Right lobe of liver (tissue), 6 donors: ENCODE results near the gene SKA1. TPM values are rescaled to one million over a fixed set of nuclear protein-coding genes. Genes with fewer than 3 reads are reported as not detected.

Experiments used
- ATAC-seq, 4 donors: fragments of 200-7000 bp; cut with Tn5 transposase; one replicate each; pipeline ENCODE4 v1.9.1; 2020; ENCODE audit warnings: mild to moderate bottlenecking in 4 of 4, moderate library complexity in 4 of 4
- DNase-seq, 3 donors: peaks; one replicate each; pipeline ENCODE4 v3.0.0-alpha.2; 2020
- H3K27ac ChIP-seq, 3 donors: fragments of 200-600 bp; one replicate each; pipeline ENCODE4 v1.8.0; 2022
- H3K27me3 ChIP-seq, 2 donors: fragments of 200-600 bp; one replicate each; pipeline ENCODE4 v1.8.0; 2022
- H3K36me3 ChIP-seq, 4 donors: fragments of 200-600 bp; sonication (generic) in 1 of 4; one replicate each; pipeline versions ENCODE4 v1.5.1 to v1.8.0; 2017 to 2022; ENCODE audit warnings: control low read depth in 1 of 4
- H3K4me1 ChIP-seq, 4 donors: fragments of 200-600 bp; sonication (generic) in 1 of 4; one replicate each; pipeline versions ENCODE4 v1.5.1 to v1.8.0; 2017 to 2022; ENCODE audit warnings: control low read depth in 1 of 4
- H3K4me3 ChIP-seq, 3 donors: fragments of 200-600 bp; one replicate each; pipeline ENCODE4 v1.8.0; 2022
- H3K9me3 ChIP-seq, 4 donors: fragments of 200-600 bp; sonication (generic) in 1 of 4; one replicate each; pipeline versions ENCODE4 v1.5.1 to v1.8.0; 2017 to 2022; ENCODE audit warnings: control low read depth in 1 of 4
- POLR2A ChIP-seq: fragments of 450-650 bp; IDR thresholded peaks from one replicate; pipeline ENCODE4 v1.6.1; 2017; ENCODE audit warnings: antibody characterized with exemption, mild to moderate bottlenecking
- WGBS: methylation state at CpG from one replicate; pipeline ENCODE4 v1.1.6; 2018; ENCODE audit warnings: low coverage, low lambda C conversion rate; ENCODE audit not compliant: insufficient coverage; ENCODE audit errors: missing lambda C conversion rate; 5-methylcytosine and 5-hydroxymethylcytosine counted together
- intact Hi-C, 2 donors: fragments of 100-400 bp; cut with DNase I; formaldehyde crosslinking; loops; one replicate each; pipeline versions ENCODE4 v1.11.2 to v1.14.1; 2022
- total RNA-seq, 6 experiments: library from RNA; depleted of rRNA in 2 of 6; stranded (reverse); fragments of >200 nt in 2 of 6; fragmentation: NEBNext Ultra II Directional in 3 of 6; extraction: Animal tissue kit (Norgen Biotek cat#: 25700) in 3 of 6; gene quantifications; one replicate each; pipeline versions ENCODE4 v1.1.0 to v1.2.4, GENCODE V29; 2016 to 2023
- TF ChIP-seq, protein P1 (sequence below), 4 donors: fragments of 200-600 bp in 3 of 4; fragments of 450-650 bp in 1 of 4; IDR thresholded peaks; one replicate each; pipeline versions ENCODE4 v1.5.1 to v1.8.0; 2016 to 2022; ENCODE audit warnings: antibody characterized with exemption in 4 of 4, mild to moderate bottlenecking in 2 of 4
- donor health status: DM: no; HTN: yes; CAD: no.
- donor health status: DM: no; HTN: no; CAD: no.
- donor health status: DM: no; HTN: no; CAD: no.
- donor health status: DM: no; HTN: yes; CAD: no.
- donor health status: DM: no; HTN: yes; CAD: no.

SKA1 gene
- total RNA-seq, 6 experiments from 2014 or later: 0.15 to 1.5 (median 0.75) TPM; not detected in 1

GRCh38 chr18:50418650-50419049 is 43.8 kb downstream of the SKA1 start:
- Histone ChIP-seq H3K27me3 (no peaks in the 10 kb centered on the region), H3K4me1 (no peaks in the 10 kb centered on the region), H3K36me3 (no peaks in the 10 kb centered on the region), H3K4me3 (no peak overlapping the region), H3K27ac (no peak overlapping the region), H3K9me3 (no peaks in the 10 kb centered on the region)
- WGBS: 89% methylated on average over 2 of the region's 2 CpGs
- intact Hi-C loops: no loop called here
- TF ChIP-seq, protein P1, sequence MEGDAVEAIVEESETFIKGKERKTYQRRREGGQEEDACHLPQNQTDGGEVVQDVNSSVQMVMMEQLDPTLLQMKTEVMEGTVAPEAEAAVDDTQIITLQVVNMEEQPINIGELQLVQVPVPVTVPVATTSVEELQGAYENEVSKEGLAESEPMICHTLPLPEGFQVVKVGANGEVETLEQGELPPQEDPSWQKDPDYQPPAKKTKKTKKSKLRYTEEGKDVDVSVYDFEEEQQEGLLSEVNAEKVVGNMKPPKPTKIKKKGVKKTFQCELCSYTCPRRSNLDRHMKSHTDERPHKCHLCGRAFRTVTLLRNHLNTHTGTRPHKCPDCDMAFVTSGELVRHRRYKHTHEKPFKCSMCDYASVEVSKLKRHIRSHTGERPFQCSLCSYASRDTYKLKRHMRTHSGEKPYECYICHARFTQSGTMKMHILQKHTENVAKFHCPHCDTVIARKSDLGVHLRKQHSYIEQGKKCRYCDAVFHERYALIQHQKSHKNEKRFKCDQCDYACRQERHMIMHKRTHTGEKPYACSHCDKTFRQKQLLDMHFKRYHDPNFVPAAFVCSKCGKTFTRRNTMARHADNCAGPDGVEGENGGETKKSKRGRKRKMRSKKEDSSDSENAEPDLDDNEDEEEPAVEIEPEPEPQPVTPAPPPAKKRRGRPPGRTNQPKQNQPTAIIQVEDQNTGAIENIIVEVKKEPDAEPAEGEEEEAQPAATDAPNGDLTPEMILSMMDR (IDR thresholded peaks at IDR 0.05): no peak
- no peak for TF ChIP-seq POLR2A
- ATAC-seq (no peak), DNase-seq (no peak)

GRCh38 chr18:50422286-50422898 is 47.5 kb downstream of the SKA1 start:
- H3K4me1 ChIP-seq: no peaks in the 10 kb centered on the region
- H3K4me3 ChIP-seq: no peak overlapping the region
- no peaks in the 10 kb centered on the region for H3K36me3 ChIP-seq
- 43% methylated on average over 2 of the region's 2 CpGs for WGBS
- intact Hi-C loops: no loop called here
- H3K27me3 ChIP-seq: no peaks in the 10 kb centered on the region
- DNase-seq (no peak), ATAC-seq (no peak)
- no peaks in the 10 kb centered on the region for H3K9me3 ChIP-seq
- H3K27ac ChIP-seq: no peak overlapping the region
- TF ChIP-seq POLR2A: no peak
- TF ChIP-seq, protein P1 (IDR thresholded peaks at IDR 0.05): no peak

GRCh38 chr18:50424877-50425690 is 50.2 kb downstream of the SKA1 start:
- Histone ChIP-seq H3K27me3 (no peaks in the 10 kb centered on the region), H3K27ac (no peak overlapping the region), H3K36me3 (no peaks in the 10 kb centered on the region), H3K4me1 (no peaks in the 10 kb centered on the region), H3K9me3 (no peaks in the 10 kb centered on the region), H3K4me3 (no peak overlapping the region)
- 33% methylated on average over 7 of the region's 7 CpGs for WGBS
- ATAC-seq (peak; percentile 68 to 82 (median 74)), DNase-seq (peak in 1 of 3 donors; percentile 60)
- TF ChIP-seq POLR2A: no peak
- TF ChIP-seq, protein P1 (IDR thresholded peaks at IDR 0.05): no peak
- intact Hi-C loops: no loop called here

- Histone ChIP-seq H3K27me3 (no peaks in the 10 kb centered on the region), H3K4me3 (no peak overlapping the region), H3K27ac (no peak overlapping the region), H3K9me3 (no peaks in the 10 kb centered on the region), H3K36me3 (no peaks in the 10 kb centered on the region), H3K4me1 (no peaks in the 10 kb centered on the region)
- intact Hi-C loops: no loop called here
- TF ChIP-seq, protein P1 (IDR thresholded peaks at IDR 0.05): no peak
- TF ChIP-seq POLR2A: no peak
- WGBS: 64% methylated on average over 1 of the region's 1 CpG
- ATAC-seq (no peak), DNase-seq (no peak)
These were observed 53.0 kb downstream of the SKA1 start for GRCh38 chr18:50427896-50428295.
